Prostate gland (tissue), 2 donors: ENCODE measurements around the gene SYNJ2.

Source experiments
- CTCF ChIP-seq, 4 experiments: fragments of 200-600 bp in 2 of 4; fragments of 450-650 bp in 2 of 4; sonication (generic) in 2 of 4; IDR thresholded peaks; 1 replicate in 3 of 4; 2 replicates in 1 of 4; pipeline ENCODE4 v1.5.1; 2016 to 2019; ENCODE audit warnings: antibody characterized with exemption in 4 of 4, mild to moderate bottlenecking in 2 of 4, moderate library complexity in 2 of 4
- POLR2A ChIP-seq: fragments of 450-650 bp; IDR thresholded peaks from one replicate; pipeline ENCODE4 v1.6.1; 2016; ENCODE audit warnings: antibody characterized with exemption, mild to moderate bottlenecking

- no peak for TF ChIP-seq CTCF (IDR thresholded peaks at IDR 0.05)
- TF ChIP-seq POLR2A: no peak
Measured at GRCh38 chr6:157990321-157991066, 8.8 kb downstream of the SYNJ2 start.
